ENCODE measurements around the gene MRPL37. TPM values are rescaled to one million over a fixed set of nuclear protein-coding genes. Genes with fewer than 3 reads are reported as not detected.

The MRPL37 gene
- total and polyA plus RNA-seq, 2 donors (not counting 3 experiments of a cell fraction or from before 2014, with no cell fraction given): 45.0 to 109 TPM

DNA sequence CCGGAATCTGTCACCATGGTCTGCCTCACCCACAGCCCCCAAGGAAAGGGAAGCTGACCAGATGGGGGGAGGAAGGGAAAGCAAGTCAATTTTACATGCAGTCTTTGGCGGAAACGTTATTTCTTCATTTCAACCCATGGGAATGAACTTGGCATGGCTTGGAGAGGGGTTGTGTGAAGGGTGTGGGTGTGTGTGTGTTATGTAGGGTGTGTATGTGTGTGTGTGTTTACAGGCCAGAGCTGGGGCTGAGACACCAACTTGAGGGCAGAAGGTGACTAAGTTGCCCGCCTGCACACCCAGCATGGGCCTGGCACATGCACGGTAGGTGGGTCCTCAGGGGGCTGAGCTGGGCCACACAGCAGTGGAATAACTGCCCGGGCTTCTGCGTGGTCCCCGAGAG, 65.2 kb downstream of the MRPL37 start:
- Histone ChIP-seq H2AFZ (ENCODE audit: low read depth, low read length) (no peak overlapping the region), H3K79me2 (ENCODE audit: control insufficient read depth, insufficient read depth, low read length) (no peaks in the 10 kb centered on the region), H3K9me1 (replicated peaks; ENCODE audit: control insufficient read depth, extremely low read depth, insufficient read depth, low read length) (peaks cover 2% of the 10 kb centered on the region), H3K36me3 (ENCODE audit: control insufficient read depth in 2 of 2, extremely low read depth in 1 of 2, insufficient read depth in 2 of 2, low read length in 2 of 2) (no peaks in the 10 kb centered on the region), H3K27me3 (ENCODE audit: control insufficient read depth in 2 of 2, insufficient read depth in 2 of 2, low read length in 2 of 2) (no peaks in the 10 kb centered on the region), H3K4me2 (ENCODE audit: insufficient read depth, low read length) (no peak overlapping the region), H3K9ac (replicated peaks; ENCODE audit: extremely low read depth, insufficient read depth, low read length) (no peak overlapping the region), H3K27ac (ENCODE audit: insufficient read depth, low read depth, low read length) (no peak overlapping the region), H3K9me3 (replicated peaks; ENCODE audit: control insufficient read depth, insufficient read depth, low read length) (no peaks in the 10 kb centered on the region), H3K4me1 (ENCODE audit: control insufficient read depth, extremely low read depth, insufficient read depth, low read length) (peaks cover 7% of the 10 kb centered on the region), H3K4me3 (replicated peaks in 1 of 3; ENCODE audit: insufficient read depth in 1 of 3, low read depth in 1 of 3, low read length in 3 of 3) (no peak overlapping the region), H4K20me1 (replicated peaks; ENCODE audit: control insufficient read depth, extremely low read depth, insufficient read depth, low read length) (no peaks in the 10 kb centered on the region)
- dilution Hi-C loops (cut with MboI; ENCODE audit: extremely low pct_ligation_motif_present, low sequenced_read_pairs): no loop called here
- no TSS peak for BruUV-seq (replicated peaks)
- no peak for FAIRE-seq
- ChIA-PET CTCF (interaction anchor here (1.3 to 1.7 kb wide), 3 partner anchors 10 to 142 kb away, joined by 3 to 5 read pairs (median 4); partner anchors contain the start of gene SSBP3), POLR2A (no interaction called here)
- no peak for DNase-seq (ENCODE audit: low read depth, low spot score)
- TF ChIP-seq FOS (IDR thresholded peaks at IDR 0.05; ENCODE audit: borderline replicate concordance, insufficient read depth, low read length): no peak
- intact Hi-C loops (cut with micrococcal nuclease): no loop called here

DNA sequence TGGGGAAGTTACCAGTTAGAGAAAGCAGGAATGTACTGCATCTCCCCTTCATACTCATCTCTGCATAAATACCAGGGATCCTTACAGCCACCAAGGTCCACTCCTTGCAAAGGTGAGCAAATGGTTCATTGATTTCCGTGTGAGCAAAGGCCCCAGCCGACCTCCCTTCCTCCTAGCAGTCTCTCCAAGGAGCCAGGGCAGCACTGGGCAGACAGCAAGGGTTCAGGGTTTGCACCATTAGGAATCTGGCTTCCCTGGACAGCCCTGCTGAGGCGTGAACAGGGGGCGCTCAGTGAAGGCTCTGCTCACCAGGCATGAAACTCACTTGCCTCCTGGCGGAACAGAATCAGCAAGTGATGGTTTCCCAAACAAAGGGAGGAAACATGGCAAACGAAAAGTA, 65.7 kb downstream of the MRPL37 start:
- intact Hi-C loops (cut with micrococcal nuclease) (no loop called here), dilution Hi-C loops (cut with MboI; ENCODE audit: extremely low pct_ligation_motif_present, low sequenced_read_pairs) (no loop called here)
- Histone ChIP-seq H3K9ac (replicated peaks; ENCODE audit: extremely low read depth, insufficient read depth, low read length) (no peak overlapping the region), H3K4me1 (ENCODE audit: control insufficient read depth, extremely low read depth, insufficient read depth, low read length) (peaks cover 7% of the 10 kb centered on the region), H3K27ac (ENCODE audit: insufficient read depth, low read depth, low read length) (no peak overlapping the region), H2AFZ (ENCODE audit: low read depth, low read length) (no peak overlapping the region), H3K4me3 (replicated peaks in 1 of 3; ENCODE audit: insufficient read depth in 1 of 3, low read depth in 1 of 3, low read length in 3 of 3) (no peak overlapping the region), H3K79me2 (ENCODE audit: control insufficient read depth, insufficient read depth, low read length) (no peaks in the 10 kb centered on the region), H3K27me3 (ENCODE audit: control insufficient read depth in 2 of 2, insufficient read depth in 2 of 2, low read length in 2 of 2) (no peaks in the 10 kb centered on the region), H3K9me1 (replicated peaks; ENCODE audit: control insufficient read depth, extremely low read depth, insufficient read depth, low read length) (peaks cover 2% of the 10 kb centered on the region), H3K36me3 (ENCODE audit: control insufficient read depth in 2 of 2, extremely low read depth in 1 of 2, insufficient read depth in 2 of 2, low read length in 2 of 2) (no peaks in the 10 kb centered on the region), H4K20me1 (replicated peaks; ENCODE audit: control insufficient read depth, extremely low read depth, insufficient read depth, low read length) (no peaks in the 10 kb centered on the region), H3K9me3 (replicated peaks; ENCODE audit: control insufficient read depth, insufficient read depth, low read length) (no peaks in the 10 kb centered on the region), H3K4me2 (ENCODE audit: insufficient read depth, low read length) (no peak overlapping the region)
- FAIRE-seq: no peak
- ChIA-PET POLR2A (no interaction called here), CTCF (interaction anchor here (2.4 kb wide), 1 partner anchor 10 kb away, joined by 6 read pairs; no protein-coding TSS in a partner anchor)
- no peak for TF ChIP-seq JUN (IDR thresholded peaks at IDR 0.05; ENCODE audit: borderline replicate concordance, insufficient read depth, insufficient read length, low read depth)
- DNase-seq (ENCODE audit: low read depth, low spot score): no peak
- BruUV-seq (replicated peaks): no TSS peak

All from endothelial cell of umbilical vein (primary cell).